Prostate gland (tissue), 2 donors: Measurements from ENCODE around the gene MAP1LC3A. TPM values are rescaled to one million over a fixed set of nuclear protein-coding genes. Genes with fewer than 3 reads are reported as not detected.

Experiments
- DNase-seq: peaks from one replicate; pipeline ENCODE4 v3.0.0-alpha.2; 2019; ENCODE audit warnings: low spot score
- H3K27ac ChIP-seq, 2 donors: fragments of 200-600 bp; sonication (generic); 2 replicates each; pipeline ENCODE4 v1.5.1; 2017 to 2019
- H3K27me3 ChIP-seq: fragments of 200-600 bp; sonication (generic); replicated peaks from 2 replicates; pipeline ENCODE4 v1.5.1; 2019; ENCODE audit not compliant: insufficient read depth
- H3K36me3 ChIP-seq, 2 donors: fragments of 200-600 bp; sonication (generic); 1 replicate in 1 of 2; 2 replicates in 1 of 2; pipeline versions ENCODE4 v1.5.1 to v1.8.1; 2017 to 2019
- H3K4me1 ChIP-seq: fragments of 200-600 bp; sonication (generic); replicated peaks from 2 replicates; pipeline ENCODE4 v1.5.1; 2019
- H3K4me3 ChIP-seq, 2 donors: fragments of 200-600 bp; sonication (generic); 2 replicates each; pipeline ENCODE4 v1.5.1; 2017 to 2019
- H3K9me3 ChIP-seq: fragments of 200-600 bp; sonication (generic); 2 replicates; pipeline ENCODE4 v1.5.1; 2017
- POLR2A ChIP-seq: fragments of 450-650 bp; IDR thresholded peaks from one replicate; pipeline ENCODE4 v1.6.1; 2016; ENCODE audit warnings: antibody characterized with exemption, mild to moderate bottlenecking
- POLR2AphosphoS5 ChIP-seq: sonication (generic); formaldehyde crosslinking; IDR thresholded peaks from one replicate; pipeline ENCODE4 v1.6.1; 2017; ENCODE audit warnings: antibody characterized with exemption
- WGBS: methylation state at CpG from one replicate; pipeline ENCODE4 v1.1.5; 2018; 5-methylcytosine and 5-hydroxymethylcytosine counted together
- intact Hi-C: fragments of 100-400 bp; cut with DNase I; formaldehyde crosslinking; loops from one replicate; pipeline ENCODE4 v1.14.2; 2022
- total RNA-seq, 2 donors: library from RNA; depleted of rRNA; stranded (reverse); fragments of >200 nt; gene quantifications; one replicate each; pipeline ENCODE4 v1.1.0, GENCODE V29; 2016
- TF ChIP-seq, protein P1 (sequence below), 4 experiments: fragments of 200-600 bp in 2 of 4; fragments of 450-650 bp in 2 of 4; sonication (generic) in 2 of 4; IDR thresholded peaks; 1 replicate in 3 of 4; 2 replicates in 1 of 4; pipeline ENCODE4 v1.5.1; 2016 to 2019; ENCODE audit warnings: antibody characterized with exemption in 4 of 4, mild to moderate bottlenecking in 2 of 4, moderate library complexity in 2 of 4

The MAP1LC3A gene
- total RNA-seq, 2 donors from 2014 or later, result 74.3 to 128 TPM

GRCh38 chr20:34538671-34539123, 19.8 kb upstream of the MAP1LC3A start:
- no peak for DNase-seq
- WGBS, result 51% methylated on average over 5 of the region's 5 CpGs

GRCh38 chr20:34539756-34540155, 18.8 kb upstream of the MAP1LC3A start:
- peaks cover 15 to 21% of the 10 kb centered on the region in 2 donors for H3K36me3 ChIP-seq
- H3K4me3 ChIP-seq, result no peak overlapping the region
- H3K27me3 ChIP-seq, result no peaks in the 10 kb centered on the region
- no peak overlapping the region for H3K27ac ChIP-seq
- DNase-seq, result no peak
- TF ChIP-seq, protein P1, sequence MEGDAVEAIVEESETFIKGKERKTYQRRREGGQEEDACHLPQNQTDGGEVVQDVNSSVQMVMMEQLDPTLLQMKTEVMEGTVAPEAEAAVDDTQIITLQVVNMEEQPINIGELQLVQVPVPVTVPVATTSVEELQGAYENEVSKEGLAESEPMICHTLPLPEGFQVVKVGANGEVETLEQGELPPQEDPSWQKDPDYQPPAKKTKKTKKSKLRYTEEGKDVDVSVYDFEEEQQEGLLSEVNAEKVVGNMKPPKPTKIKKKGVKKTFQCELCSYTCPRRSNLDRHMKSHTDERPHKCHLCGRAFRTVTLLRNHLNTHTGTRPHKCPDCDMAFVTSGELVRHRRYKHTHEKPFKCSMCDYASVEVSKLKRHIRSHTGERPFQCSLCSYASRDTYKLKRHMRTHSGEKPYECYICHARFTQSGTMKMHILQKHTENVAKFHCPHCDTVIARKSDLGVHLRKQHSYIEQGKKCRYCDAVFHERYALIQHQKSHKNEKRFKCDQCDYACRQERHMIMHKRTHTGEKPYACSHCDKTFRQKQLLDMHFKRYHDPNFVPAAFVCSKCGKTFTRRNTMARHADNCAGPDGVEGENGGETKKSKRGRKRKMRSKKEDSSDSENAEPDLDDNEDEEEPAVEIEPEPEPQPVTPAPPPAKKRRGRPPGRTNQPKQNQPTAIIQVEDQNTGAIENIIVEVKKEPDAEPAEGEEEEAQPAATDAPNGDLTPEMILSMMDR (IDR thresholded peaks at IDR 0.05), result no peak
- TF ChIP-seq POLR2AphosphoS5 (no peak), POLR2A (no peak)
- no peaks in the 10 kb centered on the region for H3K9me3 ChIP-seq
- 94% methylated on average over 8 of the region's 8 CpGs for WGBS
- intact Hi-C loops, result no loop called here
- no peaks in the 10 kb centered on the region for H3K4me1 ChIP-seq

More at GRCh38 chr20:34538671-34539123, 19.8 kb upstream of the MAP1LC3A start:
- intact Hi-C loops, result no loop called here
- H3K27me3 ChIP-seq, result no peaks in the 10 kb centered on the region
- H3K4me3 ChIP-seq, result no peak overlapping the region
- TF ChIP-seq, protein P1 (IDR thresholded peaks at IDR 0.05), result peak in 3 of 4 experiments; percentile 57 to 62 (median 59)
- TF ChIP-seq POLR2A (no peak), POLR2AphosphoS5 (peak; percentile 5)
- H3K27ac ChIP-seq, result no peak overlapping the region
- H3K36me3 ChIP-seq, result peaks cover 15 to 25% of the 10 kb centered on the region in 2 donors
- no peaks in the 10 kb centered on the region for H3K9me3 ChIP-seq
- no peaks in the 10 kb centered on the region for H3K4me1 ChIP-seq

GRCh38 chr20:34540596-34541263, 17.8 kb upstream of the MAP1LC3A start:
- TF ChIP-seq, protein P1 (IDR thresholded peaks at IDR 0.05), result no peak
- intact Hi-C loops, result no loop called here

DNA sequence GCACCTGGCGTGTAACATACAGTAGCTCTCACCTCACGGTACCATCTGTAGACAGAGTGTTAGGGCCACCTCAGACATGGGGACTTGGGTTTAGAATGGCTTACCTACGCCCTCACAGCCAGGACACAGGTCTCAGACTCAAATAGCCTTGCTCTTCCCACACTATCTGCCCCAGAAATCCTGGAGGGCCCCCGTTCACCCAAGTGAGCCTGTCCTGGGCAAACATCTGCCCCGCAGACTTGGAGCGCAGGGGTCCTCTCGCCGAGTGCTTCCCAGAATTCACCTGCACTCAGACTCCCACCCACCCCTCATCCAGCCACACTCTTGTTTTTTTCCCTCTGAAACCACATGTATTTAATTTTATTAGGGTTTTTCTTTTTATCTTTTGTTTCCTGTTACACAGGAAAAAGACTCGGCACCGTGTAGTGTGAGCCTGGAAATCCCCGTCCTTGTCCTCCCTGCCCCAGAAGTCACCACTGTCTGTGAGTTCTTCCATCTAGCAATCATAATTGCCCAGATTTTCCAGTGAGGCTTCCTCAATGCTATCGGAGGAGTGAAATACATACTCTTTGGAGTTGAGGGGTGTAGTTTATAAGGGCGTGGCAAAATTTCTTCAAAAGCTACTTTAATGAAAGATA, 17.1 kb upstream of the MAP1LC3A start:
- Histone ChIP-seq H3K27ac (no peak overlapping the region), H3K4me1 (no peaks in the 10 kb centered on the region), H3K4me3 (no peak overlapping the region), H3K36me3 (peaks cover 0 to 8% of the 10 kb centered on the region in 2 donors), H3K9me3 (no peaks in the 10 kb centered on the region), H3K27me3 (no peaks in the 10 kb centered on the region)
- no peak for DNase-seq
- no peak for TF ChIP-seq POLR2A
- TF ChIP-seq, protein P1 (IDR thresholded peaks at IDR 0.05), result no peak
- WGBS, result 74% methylated on average over 13 of the region's 13 CpGs
- intact Hi-C loops, result no loop called here

More at GRCh38 chr20:34540596-34541263, 17.8 kb upstream of the MAP1LC3A start:
- no peaks in the 10 kb centered on the region for H3K27me3 ChIP-seq
- peaks cover 6 to 15% of the 10 kb centered on the region in 2 donors for H3K36me3 ChIP-seq
- H3K4me1 ChIP-seq, result no peaks in the 10 kb centered on the region
- H3K4me3 ChIP-seq, result no peak overlapping the region
- WGBS, result 90% methylated on average over 15 of the region's 15 CpGs
- no peaks in the 10 kb centered on the region for H3K9me3 ChIP-seq
- H3K27ac ChIP-seq, result no peak overlapping the region
- no peak for DNase-seq
